Panc1 (cell line): ENCODE results near the gene MAGI2. TPM values are rescaled to one million over a fixed set of nuclear protein-coding genes. Genes with fewer than 3 reads are reported as not detected.

ENCODE experiments used
- ATAC-seq: fragments of 200-7000 bp; cut with Tn5 transposase; 2 replicates; pipeline ENCODE4 v1.9.1; 2020; ENCODE audit warnings: mild to moderate bottlenecking, moderate library complexity
- BruUV-seq: library from RNA; stranded (reverse); fragments of 400-500 nt; replicated peaks from 2 replicates; lab custom pipeline; 2021; lab: Mats Ljungman, UMichigan
- CTCF ChIA-PET: fragments of 300-600 bp; sonication (Branson Sonifier 250); formaldehyde crosslinking; loops from one replicate; lab custom pipeline; 2022; ENCODE audit warnings: antibody characterized with exemption; lab: Charles Lee
- POLR2A ChIA-PET: fragments of 300-600 bp; sonication (Branson Sonifier 250); formaldehyde crosslinking; loops from one replicate; lab custom pipeline; 2022; ENCODE audit warnings: antibody characterized with exemption; lab: Charles Lee
- DNase-seq: peaks from one replicate; pipeline ENCODE4 v3.0.0-alpha.2; 2010; ENCODE audit warnings: low read depth, low spot score
- H3K27ac ChIP-seq: 2 replicates; pipeline ENCODE4 v1.5.1; 2011; ENCODE audit warnings: mild to moderate bottlenecking, low read length, inconsistent platforms
- H3K27me3 ChIP-seq: fragments of 200-500 bp; sonication (Bioruptor generic); 2 replicates; pipeline ENCODE4 v1.6.0; 2014; ENCODE audit warnings: low read length, inconsistent platforms; ENCODE audit not compliant: control insufficient read depth, insufficient read depth
- H3K36me3 ChIP-seq: fragments of 200-500 bp; sonication (Bioruptor generic); 2 replicates; pipeline ENCODE4 v1.5.1; 2014; ENCODE audit warnings: inconsistent platforms, mild to moderate bottlenecking, low read length, moderate library complexity; ENCODE audit not compliant: control insufficient read depth, insufficient read depth
- H3K4me1 ChIP-seq: 2 replicates; pipeline ENCODE4 v1.5.1; 2011; ENCODE audit warnings: inconsistent platforms, mild to moderate bottlenecking, low read length, moderate library complexity; ENCODE audit not compliant: control insufficient read depth, insufficient read depth
- H3K4me3 ChIP-seq, 2 experiments: 2 replicates each; pipeline ENCODE4 v1.5.1; 2011 to 2012; ENCODE audit warnings: low read depth in 2 of 2, low read length in 2 of 2, mild to moderate bottlenecking in 2 of 2, inconsistent platforms in 1 of 2, moderate library complexity in 1 of 2
- H3K9me3 ChIP-seq: fragments of 200-500 bp; sonication (Bioruptor generic); 2 replicates; pipeline ENCODE4 v1.5.1; 2014; ENCODE audit warnings: low read depth, mild to moderate bottlenecking, inconsistent platforms, low read length, moderate library complexity; ENCODE audit not compliant: control insufficient read depth, insufficient read depth
- POLR2AphosphoS5 ChIP-seq: IDR thresholded peaks from 2 replicates; pipeline ENCODE4 v1.6.1; 2012; ENCODE audit warnings: mild to moderate bottlenecking, low read depth, low read length, moderate library complexity
- SIN3A ChIP-seq: IDR thresholded peaks from 2 replicates; pipeline ENCODE4 v1.6.1; 2012; ENCODE audit warnings: low read depth, mild to moderate bottlenecking, low read length, moderate library complexity, borderline replicate concordance; ENCODE audit not compliant: insufficient read depth
- TCF7L2 ChIP-seq: IDR thresholded peaks from 2 replicates; pipeline ENCODE4 v1.6.1; 2011; ENCODE audit warnings: mild to moderate bottlenecking, low read depth, low read length, inconsistent platforms
- in situ Hi-C: cut with HindIII; loops from 2 replicates; pipeline ENCODE4 v1.10.0; 2016; ENCODE audit warnings: low sequenced_read_pairs, low pct_unique_long_range_greater_than_20kb
- intact Hi-C: fragments of 100-400 bp; cut with micrococcal nuclease; formaldehyde crosslinking; loops from one replicate; pipeline ENCODE4 v1.10.0; 2022; ENCODE audit not compliant: unreplicated experiment
- total RNA-seq: library from RNA; stranded (reverse); gene quantifications from one replicate; pipeline ENCODE4 v1.2.1, GENCODE V29; 2021; ENCODE audit not compliant: unreplicated experiment
- TF ChIP-seq, protein P1 (sequence below): fragments of 450-650 bp; IDR thresholded peaks from 2 replicates; pipeline ENCODE4 v1.5.1; 2017; ENCODE audit warnings: mild to moderate bottlenecking
- TF ChIP-seq, protein P2 (sequence below), 2 experiments: IDR thresholded peaks; 2 replicates each; pipeline ENCODE4 v1.6.1; 2011 to 2012; ENCODE audit warnings: low read depth in 2 of 2, control low read depth in 1 of 2, low read length in 1 of 2, mild to moderate bottlenecking in 1 of 2, moderate library complexity in 1 of 2; ENCODE audit not compliant: insufficient read depth in 1 of 2

Gene MAGI2
- total RNA-seq, 1 experiment from 2014 or later = 5.4 TPM

DNA sequence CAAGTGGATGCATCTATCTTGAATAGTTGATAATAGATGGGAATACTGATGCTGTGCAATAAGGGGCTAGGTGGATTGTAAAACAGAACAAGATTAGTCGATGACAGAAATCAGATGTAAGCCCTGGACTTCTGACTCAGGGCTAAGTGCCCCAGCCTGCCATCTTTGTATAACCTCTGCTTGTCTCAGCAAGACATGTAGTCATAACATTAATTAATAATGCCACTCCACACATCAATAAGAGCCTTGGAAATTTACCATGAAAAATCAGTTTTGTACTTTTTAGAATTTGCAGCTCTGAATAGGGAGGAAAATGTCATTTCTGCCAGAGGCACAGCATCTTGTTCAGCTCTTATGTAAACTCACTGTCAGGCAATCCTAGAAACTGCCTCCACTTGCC lies 1125.7 kb downstream of the MAGI2 start:
- Histone ChIP-seq H3K36me3 (no peaks in the 10 kb centered on the region), H3K9me3 (no peaks in the 10 kb centered on the region), H3K27me3 (no peaks in the 10 kb centered on the region; the same call in 1 of the 2 replicates), H3K27ac (no peak overlapping the region), H3K4me3 (no peak overlapping the region), H3K4me1 (no peaks in the 10 kb centered on the region)
- no peak for DNase-seq
- intact Hi-C loops (no loop called here), in situ Hi-C loops (no loop called here)
- CTCF ChIA-PET = no interaction called here
- no TSS peak for BruUV-seq
- TF ChIP-seq, protein P1, sequence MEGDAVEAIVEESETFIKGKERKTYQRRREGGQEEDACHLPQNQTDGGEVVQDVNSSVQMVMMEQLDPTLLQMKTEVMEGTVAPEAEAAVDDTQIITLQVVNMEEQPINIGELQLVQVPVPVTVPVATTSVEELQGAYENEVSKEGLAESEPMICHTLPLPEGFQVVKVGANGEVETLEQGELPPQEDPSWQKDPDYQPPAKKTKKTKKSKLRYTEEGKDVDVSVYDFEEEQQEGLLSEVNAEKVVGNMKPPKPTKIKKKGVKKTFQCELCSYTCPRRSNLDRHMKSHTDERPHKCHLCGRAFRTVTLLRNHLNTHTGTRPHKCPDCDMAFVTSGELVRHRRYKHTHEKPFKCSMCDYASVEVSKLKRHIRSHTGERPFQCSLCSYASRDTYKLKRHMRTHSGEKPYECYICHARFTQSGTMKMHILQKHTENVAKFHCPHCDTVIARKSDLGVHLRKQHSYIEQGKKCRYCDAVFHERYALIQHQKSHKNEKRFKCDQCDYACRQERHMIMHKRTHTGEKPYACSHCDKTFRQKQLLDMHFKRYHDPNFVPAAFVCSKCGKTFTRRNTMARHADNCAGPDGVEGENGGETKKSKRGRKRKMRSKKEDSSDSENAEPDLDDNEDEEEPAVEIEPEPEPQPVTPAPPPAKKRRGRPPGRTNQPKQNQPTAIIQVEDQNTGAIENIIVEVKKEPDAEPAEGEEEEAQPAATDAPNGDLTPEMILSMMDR = no peak
- TF ChIP-seq, protein P2, sequence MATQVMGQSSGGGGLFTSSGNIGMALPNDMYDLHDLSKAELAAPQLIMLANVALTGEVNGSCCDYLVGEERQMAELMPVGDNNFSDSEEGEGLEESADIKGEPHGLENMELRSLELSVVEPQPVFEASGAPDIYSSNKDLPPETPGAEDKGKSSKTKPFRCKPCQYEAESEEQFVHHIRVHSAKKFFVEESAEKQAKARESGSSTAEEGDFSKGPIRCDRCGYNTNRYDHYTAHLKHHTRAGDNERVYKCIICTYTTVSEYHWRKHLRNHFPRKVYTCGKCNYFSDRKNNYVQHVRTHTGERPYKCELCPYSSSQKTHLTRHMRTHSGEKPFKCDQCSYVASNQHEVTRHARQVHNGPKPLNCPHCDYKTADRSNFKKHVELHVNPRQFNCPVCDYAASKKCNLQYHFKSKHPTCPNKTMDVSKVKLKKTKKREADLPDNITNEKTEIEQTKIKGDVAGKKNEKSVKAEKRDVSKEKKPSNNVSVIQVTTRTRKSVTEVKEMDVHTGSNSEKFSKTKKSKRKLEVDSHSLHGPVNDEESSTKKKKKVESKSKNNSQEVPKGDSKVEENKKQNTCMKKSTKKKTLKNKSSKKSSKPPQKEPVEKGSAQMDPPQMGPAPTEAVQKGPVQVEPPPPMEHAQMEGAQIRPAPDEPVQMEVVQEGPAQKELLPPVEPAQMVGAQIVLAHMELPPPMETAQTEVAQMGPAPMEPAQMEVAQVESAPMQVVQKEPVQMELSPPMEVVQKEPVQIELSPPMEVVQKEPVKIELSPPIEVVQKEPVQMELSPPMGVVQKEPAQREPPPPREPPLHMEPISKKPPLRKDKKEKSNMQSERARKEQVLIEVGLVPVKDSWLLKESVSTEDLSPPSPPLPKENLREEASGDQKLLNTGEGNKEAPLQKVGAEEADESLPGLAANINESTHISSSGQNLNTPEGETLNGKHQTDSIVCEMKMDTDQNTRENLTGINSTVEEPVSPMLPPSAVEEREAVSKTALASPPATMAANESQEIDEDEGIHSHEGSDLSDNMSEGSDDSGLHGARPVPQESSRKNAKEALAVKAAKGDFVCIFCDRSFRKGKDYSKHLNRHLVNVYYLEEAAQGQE (IDR thresholded peaks at IDR 0.05; ENCODE audit: insufficient read depth in 1 of 2, low read depth in 2 of 2, low read length in 1 of 2) = no peak
- no peak for TF ChIP-seq TCF7L2
- TF ChIP-seq SIN3A = no peak
- TF ChIP-seq POLR2AphosphoS5 = no peak
- no peak for ATAC-seq
- POLR2A ChIA-PET = no interaction called here

DNA sequence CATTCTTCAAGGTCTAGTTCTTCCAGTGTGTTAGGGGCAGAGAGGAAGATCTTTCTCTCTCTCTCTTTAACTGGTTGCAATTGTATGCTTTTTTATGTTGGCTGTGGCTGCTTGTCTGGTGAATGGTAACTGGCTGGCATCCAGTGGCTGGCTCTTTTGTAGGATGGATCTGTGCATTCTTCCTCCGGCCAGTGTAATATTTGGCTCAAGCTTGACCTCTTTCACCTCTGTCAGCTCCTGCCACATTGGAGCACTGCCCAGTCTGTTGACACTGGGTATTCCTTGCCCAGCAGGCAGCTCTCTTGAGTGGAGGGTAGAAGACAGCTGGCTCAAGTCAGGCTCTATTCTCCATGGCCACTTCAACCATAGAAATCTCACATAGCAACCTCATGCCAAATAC lies 1126.6 kb downstream of the MAGI2 start:
- TF ChIP-seq TCF7L2 (no peak), POLR2AphosphoS5 (no peak), SIN3A (no peak)
- TF ChIP-seq, protein P2 (IDR thresholded peaks at IDR 0.05; ENCODE audit: insufficient read depth in 1 of 2, low read depth in 2 of 2, low read length in 1 of 2) = no peak
- TF ChIP-seq, protein P1 = no peak
- in situ Hi-C loops (no loop called here), intact Hi-C loops (no loop called here)
- H3K4me3 ChIP-seq = no peak overlapping the region
- H3K4me1 ChIP-seq = no peaks in the 10 kb centered on the region
- no peak for DNase-seq
- CTCF ChIA-PET = no interaction called here
- H3K27ac ChIP-seq = no peak overlapping the region
- H3K36me3 ChIP-seq = no peaks in the 10 kb centered on the region
- H3K27me3 ChIP-seq = no peaks in the 10 kb centered on the region; the same call in 1 of the 2 replicates
- ATAC-seq = no peak
- H3K9me3 ChIP-seq = no peaks in the 10 kb centered on the region
- POLR2A ChIA-PET = no interaction called here
- no TSS peak for BruUV-seq
